ENCODE data around the gene PSMD13. TPM values are rescaled to one million over a fixed set of nuclear protein-coding genes. Genes with fewer than 3 reads are reported as not detected.
"Not testable (repeated sequence)": the region's sequence is repeated elsewhere in the genome, so short reads cannot be mapped to it uniquely, and the experiment has no call there.

PSMD13 gene
- total RNA-seq, 1 experiment from 2014 or later: 217 TPM

GRCh38 chr11:255176-255575 lies 18.4 kb downstream of the PSMD13 start:
- no peak overlapping the region for H3K27ac ChIP-seq
- peaks cover 38% of the 10 kb centered on the region for H3K36me3 ChIP-seq
- H3K9me3 ChIP-seq (replicated peaks): no peaks in the 10 kb centered on the region
- no peak overlapping the region for H3K4me3 ChIP-seq
- H3K4me1 ChIP-seq (replicated peaks): no peaks in the 10 kb centered on the region
- no peaks in the 10 kb centered on the region for H3K27me3 ChIP-seq (replicated peaks)
- no peak for DNase-seq (ENCODE audit: low read depth in 1 of 2, low spot score in 2 of 2)

GRCh38 chr11:255816-256215 lies 19.0 kb downstream of the PSMD13 start:
- Histone ChIP-seq H3K4me1 (replicated peaks) (no peaks in the 10 kb centered on the region), H3K36me3 (peaks cover 32% of the 10 kb centered on the region), H3K9me3 (replicated peaks) (no peaks in the 10 kb centered on the region), H3K27me3 (replicated peaks) (no peaks in the 10 kb centered on the region), H3K4me3 (no peak overlapping the region), H3K27ac (no peak overlapping the region)
- DNase-seq (ENCODE audit: low read depth in 1 of 2, low spot score in 2 of 2): no peak

GRCh38 chr11:256952-257737 lies 20.4 kb downstream of the PSMD13 start:
- Histone ChIP-seq H3K4me1 (replicated peaks) (no peaks in the 10 kb centered on the region), H3K27me3 (replicated peaks) (no peaks in the 10 kb centered on the region), H3K27ac (no peak overlapping the region), H3K4me3 (no peak overlapping the region), H3K36me3 (peaks cover 18% of the 10 kb centered on the region), H3K9me3 (replicated peaks) (no peaks in the 10 kb centered on the region)
- no peak for DNase-seq (ENCODE audit: low read depth in 1 of 2, low spot score in 2 of 2)

- Histone ChIP-seq H3K36me3 (peaks cover 10% of the 10 kb centered on the region), H3K27me3 (replicated peaks) (no peaks in the 10 kb centered on the region), H3K4me1 (replicated peaks) (no peaks in the 10 kb centered on the region), H3K9me3 (replicated peaks) (no peaks in the 10 kb centered on the region), H3K27ac (no peak overlapping the region), H3K4me3 (no peak overlapping the region)
- DNase-seq (ENCODE audit: low read depth in 1 of 2, low spot score in 2 of 2): no peak
Observed at GRCh38 chr11:257766-258493, 21.2 kb downstream of the PSMD13 start.

GRCh38 chr11:259413-259812 lies 22.6 kb downstream of the PSMD13 start:
- no peak for DNase-seq (ENCODE audit: low read depth in 1 of 2, low spot score in 2 of 2)
- Histone ChIP-seq H3K27me3 (replicated peaks) (no peaks in the 10 kb centered on the region), H3K4me3 (no peak overlapping the region), H3K4me1 (replicated peaks) (no peaks in the 10 kb centered on the region), H3K9me3 (replicated peaks) (no peaks in the 10 kb centered on the region), H3K36me3 (no peaks in the 10 kb centered on the region), H3K27ac (no peak overlapping the region)

GRCh38 chr11:261624-262023 lies 24.8 kb downstream of the PSMD13 start:
- Histone ChIP-seq H3K27me3 (replicated peaks) (no peaks in the 10 kb centered on the region), H3K27ac (no peak overlapping the region), H3K4me1 (replicated peaks) (no peaks in the 10 kb centered on the region), H3K9me3 (replicated peaks) (no peaks in the 10 kb centered on the region), H3K4me3 (no peak overlapping the region), H3K36me3 (no peaks in the 10 kb centered on the region)
- no peak for DNase-seq (ENCODE audit: low read depth in 1 of 2, low spot score in 2 of 2)

GRCh38 chr11:266676-267439 lies 30.1 kb downstream of the PSMD13 start:
- no peak overlapping the region for H3K27ac ChIP-seq
- no peaks in the 10 kb centered on the region for H3K27me3 ChIP-seq (replicated peaks)
- H3K4me1 ChIP-seq (replicated peaks): peaks cover 18% of the 10 kb centered on the region
- DNase-seq (ENCODE audit: low read depth in 1 of 2, low spot score in 2 of 2): no peak
- H3K4me3 ChIP-seq: no peak overlapping the region
- no peaks in the 10 kb centered on the region for H3K9me3 ChIP-seq (replicated peaks)
- H3K36me3 ChIP-seq: no peaks in the 10 kb centered on the region

- H3K4me3 ChIP-seq: no peak overlapping the region
- H3K27me3 ChIP-seq (replicated peaks): no peaks in the 10 kb centered on the region
- H3K4me1 ChIP-seq (replicated peaks): peaks cover 18% of the 10 kb centered on the region
- no peaks in the 10 kb centered on the region for H3K9me3 ChIP-seq (replicated peaks)
- no peak for DNase-seq (ENCODE audit: low read depth in 1 of 2, low spot score in 2 of 2)
- H3K36me3 ChIP-seq: no peaks in the 10 kb centered on the region
- no peak overlapping the region for H3K27ac ChIP-seq
Observed at GRCh38 chr11:267491-267994, 30.8 kb downstream of the PSMD13 start.

GRCh38 chr11:268716-269145 lies 32.0 kb downstream of the PSMD13 start:
- H3K27ac ChIP-seq; H3K27me3 ChIP-seq (replicated peaks); H3K36me3 ChIP-seq; H3K9me3 ChIP-seq (replicated peaks): not testable (repeated sequence)
- H3K4me1 ChIP-seq (replicated peaks): peaks cover 18% of the 10 kb centered on the region
- DNase-seq (ENCODE audit: low read depth in 1 of 2, low spot score in 2 of 2): peak; percentile 83 to 84
- peak overlapping the region; percentile 17 for H3K4me3 ChIP-seq

- Histone ChIP-seq H3K4me1 (replicated peaks) (peaks cover 18% of the 10 kb centered on the region), H3K4me3 (peak overlapping the region; percentile 17), H3K27me3 (replicated peaks) (0 out of 2 replicates have a peak, but pooled peaks cover 5% of the 10 kb centered on the region), H3K27ac (peak overlapping the region; percentile 20; the same call in 1 of the 2 replicates), H3K9me3 (replicated peaks) (no peaks in the 10 kb centered on the region), H3K36me3 (no peaks in the 10 kb centered on the region)
- no peak for DNase-seq (ENCODE audit: low read depth in 1 of 2, low spot score in 2 of 2)
Observed at GRCh38 chr11:269146-269890, 32.5 kb downstream of the PSMD13 start.

GRCh38 chr11:270451-271318 lies 33.9 kb downstream of the PSMD13 start:
- no peaks in the 10 kb centered on the region for H3K36me3 ChIP-seq
- peaks cover 7% of the 10 kb centered on the region; the same call in 1 of the 2 replicates for H3K27me3 ChIP-seq (replicated peaks)
- no peak overlapping the region for H3K27ac ChIP-seq
- peaks cover 18% of the 10 kb centered on the region for H3K4me1 ChIP-seq (replicated peaks)
- H3K9me3 ChIP-seq (replicated peaks): no peaks in the 10 kb centered on the region
- no peak overlapping the region for H3K4me3 ChIP-seq
- peak in 1 of 2 experiments; percentile 39 for DNase-seq (ENCODE audit: low read depth in 1 of 2, low spot score in 2 of 2)

- Histone ChIP-seq H3K4me1 (replicated peaks) (peaks cover 18% of the 10 kb centered on the region), H3K36me3 (no peaks in the 10 kb centered on the region), H3K27me3 (replicated peaks) (peaks cover 7% of the 10 kb centered on the region), H3K9me3 (replicated peaks) (no peaks in the 10 kb centered on the region), H3K4me3 (no peak overlapping the region), H3K27ac (no peak overlapping the region)
- DNase-seq (ENCODE audit: low read depth in 1 of 2, low spot score in 2 of 2): peak in 1 of 2 experiments; percentile 35
Observed at GRCh38 chr11:271319-271715, 34.5 kb downstream of the PSMD13 start.

Measured in SJSA1 (cell line).